ENCODE results near the gene IFNGR2. TPM values are rescaled to one million over a fixed set of nuclear protein-coding genes. Genes with fewer than 3 reads are reported as not detected.

Gene IFNGR2
- total and polyA plus RNA-seq, 2 of the 8 experiments (the other 6 are each of a cell fraction or from before 2014, with no cell fraction given): 36.0 to 46.4 TPM

DNA sequence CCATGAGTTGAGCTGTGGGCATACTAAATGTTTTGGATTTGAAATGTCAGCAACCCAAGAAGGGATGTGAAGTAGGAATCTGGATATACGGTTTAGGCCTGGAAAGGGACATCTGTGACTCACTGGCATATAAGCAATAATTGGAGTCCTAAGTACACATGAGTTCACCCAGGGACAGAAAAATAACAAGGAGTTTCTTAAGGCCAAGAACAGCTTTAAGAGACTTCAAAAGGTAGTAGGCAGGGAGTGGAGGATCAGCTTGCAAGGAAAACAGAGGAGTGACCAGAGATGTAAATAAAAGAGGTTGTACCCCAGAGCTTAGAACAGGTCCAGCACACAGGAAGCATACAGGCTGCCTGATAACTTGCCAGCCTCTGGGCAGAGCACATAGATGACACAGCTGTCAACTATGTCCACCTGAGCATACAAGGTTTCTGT, 48.4 kb downstream of the IFNGR2 start (continued):
- TF ChIP-seq, protein P1, sequence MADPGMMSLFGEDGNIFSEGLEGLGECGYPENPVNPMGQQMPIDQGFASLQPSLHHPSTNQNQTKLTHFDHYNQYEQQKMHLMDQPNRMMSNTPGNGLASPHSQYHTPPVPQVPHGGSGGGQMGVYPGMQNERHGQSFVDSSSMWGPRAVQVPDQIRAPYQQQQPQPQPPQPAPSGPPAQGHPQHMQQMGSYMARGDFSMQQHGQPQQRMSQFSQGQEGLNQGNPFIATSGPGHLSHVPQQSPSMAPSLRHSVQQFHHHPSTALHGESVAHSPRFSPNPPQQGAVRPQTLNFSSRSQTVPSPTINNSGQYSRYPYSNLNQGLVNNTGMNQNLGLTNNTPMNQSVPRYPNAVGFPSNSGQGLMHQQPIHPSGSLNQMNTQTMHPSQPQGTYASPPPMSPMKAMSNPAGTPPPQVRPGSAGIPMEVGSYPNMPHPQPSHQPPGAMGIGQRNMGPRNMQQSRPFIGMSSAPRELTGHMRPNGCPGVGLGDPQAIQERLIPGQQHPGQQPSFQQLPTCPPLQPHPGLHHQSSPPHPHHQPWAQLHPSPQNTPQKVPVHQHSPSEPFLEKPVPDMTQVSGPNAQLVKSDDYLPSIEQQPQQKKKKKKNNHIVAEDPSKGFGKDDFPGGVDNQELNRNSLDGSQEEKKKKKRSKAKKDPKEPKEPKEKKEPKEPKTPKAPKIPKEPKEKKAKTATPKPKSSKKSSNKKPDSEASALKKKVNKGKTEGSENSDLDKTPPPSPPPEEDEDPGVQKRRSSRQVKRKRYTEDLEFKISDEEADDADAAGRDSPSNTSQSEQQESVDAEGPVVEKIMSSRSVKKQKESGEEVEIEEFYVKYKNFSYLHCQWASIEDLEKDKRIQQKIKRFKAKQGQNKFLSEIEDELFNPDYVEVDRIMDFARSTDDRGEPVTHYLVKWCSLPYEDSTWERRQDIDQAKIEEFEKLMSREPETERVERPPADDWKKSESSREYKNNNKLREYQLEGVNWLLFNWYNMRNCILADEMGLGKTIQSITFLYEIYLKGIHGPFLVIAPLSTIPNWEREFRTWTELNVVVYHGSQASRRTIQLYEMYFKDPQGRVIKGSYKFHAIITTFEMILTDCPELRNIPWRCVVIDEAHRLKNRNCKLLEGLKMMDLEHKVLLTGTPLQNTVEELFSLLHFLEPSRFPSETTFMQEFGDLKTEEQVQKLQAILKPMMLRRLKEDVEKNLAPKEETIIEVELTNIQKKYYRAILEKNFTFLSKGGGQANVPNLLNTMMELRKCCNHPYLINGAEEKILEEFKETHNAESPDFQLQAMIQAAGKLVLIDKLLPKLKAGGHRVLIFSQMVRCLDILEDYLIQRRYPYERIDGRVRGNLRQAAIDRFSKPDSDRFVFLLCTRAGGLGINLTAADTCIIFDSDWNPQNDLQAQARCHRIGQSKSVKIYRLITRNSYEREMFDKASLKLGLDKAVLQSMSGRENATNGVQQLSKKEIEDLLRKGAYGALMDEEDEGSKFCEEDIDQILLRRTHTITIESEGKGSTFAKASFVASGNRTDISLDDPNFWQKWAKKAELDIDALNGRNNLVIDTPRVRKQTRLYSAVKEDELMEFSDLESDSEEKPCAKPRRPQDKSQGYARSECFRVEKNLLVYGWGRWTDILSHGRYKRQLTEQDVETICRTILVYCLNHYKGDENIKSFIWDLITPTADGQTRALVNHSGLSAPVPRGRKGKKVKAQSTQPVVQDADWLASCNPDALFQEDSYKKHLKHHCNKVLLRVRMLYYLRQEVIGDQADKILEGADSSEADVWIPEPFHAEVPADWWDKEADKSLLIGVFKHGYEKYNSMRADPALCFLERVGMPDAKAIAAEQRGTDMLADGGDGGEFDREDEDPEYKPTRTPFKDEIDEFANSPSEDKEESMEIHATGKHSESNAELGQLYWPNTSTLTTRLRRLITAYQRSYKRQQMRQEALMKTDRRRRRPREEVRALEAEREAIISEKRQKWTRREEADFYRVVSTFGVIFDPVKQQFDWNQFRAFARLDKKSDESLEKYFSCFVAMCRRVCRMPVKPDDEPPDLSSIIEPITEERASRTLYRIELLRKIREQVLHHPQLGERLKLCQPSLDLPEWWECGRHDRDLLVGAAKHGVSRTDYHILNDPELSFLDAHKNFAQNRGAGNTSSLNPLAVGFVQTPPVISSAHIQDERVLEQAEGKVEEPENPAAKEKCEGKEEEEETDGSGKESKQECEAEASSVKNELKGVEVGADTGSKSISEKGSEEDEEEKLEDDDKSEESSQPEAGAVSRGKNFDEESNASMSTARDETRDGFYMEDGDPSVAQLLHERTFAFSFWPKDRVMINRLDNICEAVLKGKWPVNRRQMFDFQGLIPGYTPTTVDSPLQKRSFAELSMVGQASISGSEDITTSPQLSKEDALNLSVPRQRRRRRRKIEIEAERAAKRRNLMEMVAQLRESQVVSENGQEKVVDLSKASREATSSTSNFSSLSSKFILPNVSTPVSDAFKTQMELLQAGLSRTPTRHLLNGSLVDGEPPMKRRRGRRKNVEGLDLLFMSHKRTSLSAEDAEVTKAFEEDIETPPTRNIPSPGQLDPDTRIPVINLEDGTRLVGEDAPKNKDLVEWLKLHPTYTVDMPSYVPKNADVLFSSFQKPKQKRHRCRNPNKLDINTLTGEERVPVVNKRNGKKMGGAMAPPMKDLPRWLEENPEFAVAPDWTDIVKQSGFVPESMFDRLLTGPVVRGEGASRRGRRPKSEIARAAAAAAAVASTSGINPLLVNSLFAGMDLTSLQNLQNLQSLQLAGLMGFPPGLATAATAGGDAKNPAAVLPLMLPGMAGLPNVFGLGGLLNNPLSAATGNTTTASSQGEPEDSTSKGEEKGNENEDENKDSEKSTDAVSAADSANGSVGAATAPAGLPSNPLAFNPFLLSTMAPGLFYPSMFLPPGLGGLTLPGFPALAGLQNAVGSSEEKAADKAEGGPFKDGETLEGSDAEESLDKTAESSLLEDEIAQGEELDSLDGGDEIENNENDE (IDR thresholded peaks at IDR 0.05; ENCODE audit: insufficient replicate concordance, low read length): no peak
- no peak for TF ChIP-seq SRF (IDR thresholded peaks at IDR 0.05; ENCODE audit: low read depth, low read length)
- TF ChIP-seq TCF12 (IDR thresholded peaks at IDR 0.05; ENCODE audit: low read depth, low read length): no peak
- no peak for TF ChIP-seq KDM5A (IDR thresholded peaks at IDR 0.05; ENCODE audit: low read length)
- TF ChIP-seq BRCA1 (IDR thresholded peaks at IDR 0.05; ENCODE audit: low read depth, low read length): no peak
- TF ChIP-seq MAX (IDR thresholded peaks at IDR 0.05): no peak
- TF ChIP-seq SP4 (IDR thresholded peaks at IDR 0.05; ENCODE audit: low read length): no peak
